ENCODE measurements around the gene DIRAS1. TPM values are rescaled to one million over a fixed set of nuclear protein-coding genes. Genes with fewer than 3 reads are reported as not detected.

Gene DIRAS1
- total RNA-seq, 1 donor from 2014 or later: 1.6 TPM

DNA sequence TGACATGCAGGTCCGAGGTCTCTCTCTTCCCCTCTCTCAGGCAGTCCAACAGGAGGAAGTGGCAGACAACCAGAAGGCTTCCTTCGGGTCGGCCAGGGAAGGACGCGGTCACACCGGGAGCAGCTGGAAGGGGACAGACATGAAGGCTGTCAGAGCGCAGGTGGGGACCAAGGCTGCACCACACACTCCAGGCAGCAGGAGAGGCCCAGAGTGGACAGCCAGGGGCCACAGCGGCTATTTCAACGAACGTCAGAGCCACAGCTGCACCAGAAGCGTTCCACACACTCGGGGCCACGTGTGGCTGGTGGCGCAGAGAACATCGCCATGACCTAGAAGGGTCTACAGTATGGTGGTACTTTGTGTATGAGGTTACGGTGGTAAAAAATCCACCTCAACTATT, 34.6 kb upstream of the DIRAS1 start:
- H3K4me1 ChIP-seq (ENCODE audit: control insufficient read depth in 3 of 3, insufficient read depth in 3 of 3, low read length in 3 of 3): no peaks in the 10 kb centered on the region
- no peaks in the 10 kb centered on the region for H3K27me3 ChIP-seq (ENCODE audit: control insufficient read depth in 3 of 3, insufficient read depth in 3 of 3, low read length in 3 of 3)
- no peaks in the 10 kb centered on the region for H3K9me3 ChIP-seq (ENCODE audit: control insufficient read depth in 3 of 3, low read length in 3 of 3)
- H3K9ac ChIP-seq (ENCODE audit: low read depth in 1 of 3, low read length in 3 of 3): no peak overlapping the region
- H3K36me3 ChIP-seq (ENCODE audit: control insufficient read depth in 3 of 3, insufficient read depth in 3 of 3, low read length in 3 of 3): peaks cover 31 to 56% (median 36%) of the 10 kb centered on the region in 3 donors
- H3K27ac ChIP-seq (ENCODE audit: low read depth, low read length): no peak overlapping the region
- H3K4me3 ChIP-seq (ENCODE audit: low read length in 3 of 3): no peak overlapping the region

DNA sequence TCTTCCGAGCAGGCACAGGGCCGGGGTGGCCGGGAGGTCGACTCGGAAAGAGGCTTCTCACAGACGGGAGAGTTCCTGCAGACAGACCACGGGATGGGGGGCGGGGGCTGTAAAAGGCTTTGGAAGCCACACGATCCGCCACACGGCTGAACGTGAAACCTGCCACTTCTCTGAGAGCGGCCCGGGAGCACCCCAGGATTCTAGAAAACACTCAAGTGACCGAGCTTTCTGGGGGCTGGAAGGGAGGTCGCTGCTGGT, 34.2 kb upstream of the DIRAS1 start:
- Histone ChIP-seq H3K4me3 (ENCODE audit: low read length in 3 of 3) (no peak overlapping the region), H3K9ac (ENCODE audit: low read depth in 1 of 3, low read length in 3 of 3) (no peak overlapping the region), H3K27me3 (ENCODE audit: control insufficient read depth in 3 of 3, insufficient read depth in 3 of 3, low read length in 3 of 3) (no peaks in the 10 kb centered on the region), H3K36me3 (ENCODE audit: control insufficient read depth in 3 of 3, insufficient read depth in 3 of 3, low read length in 3 of 3) (peaks cover 27 to 51% (median 32%) of the 10 kb centered on the region in 3 donors), H3K4me1 (ENCODE audit: control insufficient read depth in 3 of 3, insufficient read depth in 3 of 3, low read length in 3 of 3) (no peaks in the 10 kb centered on the region), H3K27ac (ENCODE audit: low read depth, low read length) (no peak overlapping the region), H3K9me3 (ENCODE audit: control insufficient read depth in 3 of 3, low read length in 3 of 3) (no peaks in the 10 kb centered on the region)

DNA sequence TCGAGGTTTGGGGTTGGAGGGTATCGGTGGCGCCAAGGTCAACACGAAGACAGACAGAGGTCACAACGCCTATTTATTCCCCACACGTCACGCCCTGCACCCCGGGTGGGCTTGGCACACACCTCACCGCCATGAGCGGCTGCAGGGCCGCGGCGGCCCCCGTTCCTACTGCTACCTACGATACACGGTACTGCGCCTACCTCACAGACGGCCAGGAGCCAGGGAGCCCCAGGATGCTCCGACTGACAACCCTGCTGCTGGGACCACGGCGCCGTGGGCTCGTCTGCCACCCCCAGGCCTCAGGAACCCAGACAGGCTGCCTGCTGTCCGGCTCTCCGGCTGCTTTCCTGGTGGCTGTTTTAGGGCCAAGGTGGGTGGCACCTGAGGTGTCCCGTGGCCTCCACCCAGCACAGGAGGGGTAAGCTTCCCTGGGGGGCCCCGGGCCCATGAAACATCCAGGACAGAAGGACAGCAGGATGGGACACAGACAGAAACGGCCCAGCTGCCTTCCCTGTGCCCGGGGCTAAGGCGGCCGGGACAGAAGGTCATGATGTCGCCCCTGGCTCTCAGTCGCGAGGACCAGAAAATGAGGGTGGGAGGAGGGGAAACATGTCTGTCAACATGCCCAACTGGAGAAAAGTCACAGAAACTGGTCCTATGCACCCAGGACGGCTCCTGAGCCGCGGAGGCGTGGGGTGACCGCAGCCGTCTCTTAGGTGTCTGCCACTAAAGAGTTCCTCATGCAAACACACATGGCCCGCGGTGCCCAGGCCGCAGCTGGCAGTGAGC, 33.7 kb upstream of the DIRAS1 start:
- no peak overlapping the region for H3K4me3 ChIP-seq (ENCODE audit: low read length in 3 of 3)
- no peak overlapping the region for H3K27ac ChIP-seq (ENCODE audit: low read depth, low read length)
- no peak overlapping the region for H3K9ac ChIP-seq (ENCODE audit: low read depth in 1 of 3, low read length in 3 of 3)
- H3K27me3 ChIP-seq (ENCODE audit: control insufficient read depth in 3 of 3, insufficient read depth in 3 of 3, low read length in 3 of 3): no peaks in the 10 kb centered on the region
- peaks cover 25 to 51% (median 32%) of the 10 kb centered on the region in 3 donors for H3K36me3 ChIP-seq (ENCODE audit: control insufficient read depth in 3 of 3, insufficient read depth in 3 of 3, low read length in 3 of 3)
- H3K9me3 ChIP-seq (ENCODE audit: control insufficient read depth in 3 of 3, low read length in 3 of 3): no peaks in the 10 kb centered on the region
- H3K4me1 ChIP-seq (ENCODE audit: control insufficient read depth in 3 of 3, insufficient read depth in 3 of 3, low read length in 3 of 3): no peaks in the 10 kb centered on the region

DNA sequence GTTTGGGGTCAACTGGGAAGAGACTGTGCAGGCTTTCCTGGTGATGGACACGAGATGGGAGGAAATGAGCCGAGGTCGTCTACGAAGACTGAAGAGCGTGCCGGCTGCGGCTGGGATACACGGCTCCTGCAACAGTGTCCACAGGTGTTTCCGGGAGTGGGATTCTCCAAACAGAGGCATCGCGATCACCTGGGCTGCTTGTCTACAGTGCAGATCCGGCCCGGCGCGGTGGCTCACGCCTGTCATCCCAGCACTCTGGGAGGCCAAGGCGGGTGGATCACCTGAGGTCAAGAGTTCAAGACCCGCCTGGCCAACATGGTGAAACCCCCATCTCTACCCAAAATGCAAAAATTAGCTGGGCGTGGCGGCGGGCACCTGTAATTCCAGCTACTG, 30.3 kb upstream of the DIRAS1 start:
- Histone ChIP-seq H3K9me3 (ENCODE audit: control insufficient read depth in 3 of 3, low read length in 3 of 3) (no peaks in the 10 kb centered on the region), H3K27me3 (ENCODE audit: control insufficient read depth in 3 of 3, insufficient read depth in 3 of 3, low read length in 3 of 3) (no peaks in the 10 kb centered on the region), H3K9ac (ENCODE audit: low read depth in 1 of 3, low read length in 3 of 3) (no peak overlapping the region), H3K36me3 (ENCODE audit: control insufficient read depth in 3 of 3, insufficient read depth in 3 of 3, low read length in 3 of 3) (peaks cover 15 to 27% (median 16%) of the 10 kb centered on the region in 3 donors), H3K4me3 (ENCODE audit: low read length in 3 of 3) (no peak overlapping the region), H3K27ac (ENCODE audit: low read depth, low read length) (no peak overlapping the region), H3K4me1 (ENCODE audit: control insufficient read depth in 3 of 3, insufficient read depth in 3 of 3, low read length in 3 of 3) (peaks cover 0 to 3% (median 0%) of the 10 kb centered on the region in 3 donors)

DNA sequence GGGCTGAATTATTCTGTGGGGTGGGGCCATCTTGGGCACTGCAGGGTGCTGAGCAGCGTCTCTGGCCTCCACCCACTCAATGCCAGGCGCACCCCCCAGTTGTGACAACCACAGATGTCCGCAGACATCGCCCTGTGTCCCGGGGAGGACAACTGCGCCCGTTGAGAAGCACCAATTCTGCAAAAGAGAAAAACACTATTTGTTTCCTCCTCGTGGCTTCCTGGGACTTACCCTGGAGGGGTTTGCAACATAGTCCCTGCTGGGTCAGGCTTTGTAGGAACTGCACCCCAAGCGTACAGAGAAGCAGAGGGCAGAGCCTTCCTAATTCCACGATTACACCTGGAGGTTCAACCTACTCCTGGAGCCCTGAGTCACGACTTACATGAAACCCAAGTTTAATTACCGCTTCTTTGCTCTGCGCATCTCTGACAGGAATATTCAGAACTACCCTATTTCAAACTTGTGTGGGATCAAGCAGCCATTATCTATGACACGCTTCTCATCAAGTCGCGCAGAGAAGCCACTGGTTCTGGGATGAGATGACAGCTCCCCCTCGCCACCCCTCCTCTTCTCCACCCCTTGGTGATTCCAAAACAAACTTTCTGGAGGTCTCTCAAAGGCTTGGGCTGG, 29.8 kb upstream of the DIRAS1 start:
- H3K4me3 ChIP-seq (ENCODE audit: low read length in 3 of 3): no peak overlapping the region
- H3K27ac ChIP-seq (ENCODE audit: low read depth, low read length): no peak overlapping the region
- H3K9ac ChIP-seq (ENCODE audit: low read depth in 1 of 3, low read length in 3 of 3): peak overlapping the region in 1 of 3 donors; percentile 25
- no peaks in the 10 kb centered on the region for H3K9me3 ChIP-seq (ENCODE audit: control insufficient read depth in 3 of 3, low read length in 3 of 3)
- peaks cover 0 to 3% (median 0%) of the 10 kb centered on the region in 3 donors for H3K4me1 ChIP-seq (ENCODE audit: control insufficient read depth in 3 of 3, insufficient read depth in 3 of 3, low read length in 3 of 3)
- peaks cover 15 to 27% (median 16%) of the 10 kb centered on the region in 3 donors for H3K36me3 ChIP-seq (ENCODE audit: control insufficient read depth in 3 of 3, insufficient read depth in 3 of 3, low read length in 3 of 3)
- H3K27me3 ChIP-seq (ENCODE audit: control insufficient read depth in 3 of 3, insufficient read depth in 3 of 3, low read length in 3 of 3): peaks cover 0 to 2% (median 0%) of the 10 kb centered on the region in 3 donors

DNA sequence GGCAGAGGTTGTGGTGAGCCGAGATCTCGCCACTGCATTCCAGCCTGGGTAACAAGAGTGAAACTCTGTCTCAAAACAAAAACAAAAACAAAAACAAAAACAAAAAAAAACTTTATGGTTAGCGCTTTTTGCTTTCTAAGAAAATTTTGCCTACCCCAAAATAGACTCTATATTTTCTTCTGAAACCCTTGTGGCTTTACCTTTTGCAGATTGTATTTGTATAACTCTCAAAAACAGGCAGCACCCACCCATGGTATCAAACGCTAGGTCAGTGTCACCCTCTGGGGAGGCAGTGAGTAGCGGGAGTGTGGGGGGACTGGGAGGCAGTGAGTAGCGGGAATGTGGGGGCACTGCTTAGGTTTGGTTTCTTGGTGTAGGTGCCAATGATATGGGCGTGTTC, 26.2 kb upstream of the DIRAS1 start:
- no peak overlapping the region for H3K27ac ChIP-seq (ENCODE audit: low read depth, low read length)
- H3K9ac ChIP-seq (ENCODE audit: low read depth in 1 of 3, low read length in 3 of 3): no peak overlapping the region
- no peaks in the 10 kb centered on the region for H3K9me3 ChIP-seq (ENCODE audit: control insufficient read depth in 3 of 3, low read length in 3 of 3)
- H3K27me3 ChIP-seq (ENCODE audit: control insufficient read depth in 3 of 3, insufficient read depth in 3 of 3, low read length in 3 of 3): peaks cover 0 to 2% (median 0%) of the 10 kb centered on the region in 3 donors
- H3K4me3 ChIP-seq (ENCODE audit: low read length in 3 of 3): no peak overlapping the region
- no peaks in the 10 kb centered on the region for H3K36me3 ChIP-seq (ENCODE audit: control insufficient read depth in 3 of 3, insufficient read depth in 3 of 3, low read length in 3 of 3)
- H3K4me1 ChIP-seq (ENCODE audit: control insufficient read depth in 3 of 3, insufficient read depth in 3 of 3, low read length in 3 of 3): peaks cover 0 to 3% (median 0%) of the 10 kb centered on the region in 3 donors

DNA sequence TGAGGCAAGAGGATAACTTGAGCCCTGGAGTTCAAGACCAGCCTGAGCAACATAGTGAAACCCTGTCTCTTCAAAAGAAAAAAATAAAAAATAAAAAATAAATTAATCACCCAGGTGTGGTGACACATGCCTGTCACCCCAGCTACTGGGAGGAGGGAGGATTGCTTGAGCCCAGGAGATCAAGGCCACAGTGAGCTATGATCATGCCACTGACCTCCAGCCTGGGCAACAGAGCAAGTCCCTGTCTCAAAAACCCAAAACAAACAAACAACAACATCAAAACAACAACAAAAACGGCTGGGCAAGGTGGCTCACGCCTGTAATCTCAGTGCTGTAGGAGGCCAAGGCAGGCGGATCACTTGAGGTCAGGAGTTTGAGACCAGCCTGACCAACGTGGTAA, 22.9 kb upstream of the DIRAS1 start:
- Histone ChIP-seq H3K4me3 (ENCODE audit: low read length in 3 of 3) (no peak overlapping the region), H3K36me3 (ENCODE audit: control insufficient read depth in 3 of 3, insufficient read depth in 3 of 3, low read length in 3 of 3) (no peaks in the 10 kb centered on the region), H3K27ac (ENCODE audit: low read depth, low read length) (no peak overlapping the region), H3K4me1 (ENCODE audit: control insufficient read depth in 3 of 3, insufficient read depth in 3 of 3, low read length in 3 of 3) (peaks cover 4 to 6% (median 5%) of the 10 kb centered on the region in 3 donors), H3K9me3 (ENCODE audit: control insufficient read depth in 3 of 3, low read length in 3 of 3) (no peaks in the 10 kb centered on the region), H3K9ac (ENCODE audit: low read depth in 1 of 3, low read length in 3 of 3) (no peak overlapping the region), H3K27me3 (ENCODE audit: control insufficient read depth in 3 of 3, insufficient read depth in 3 of 3, low read length in 3 of 3) (peaks cover 0 to 2% (median 0%) of the 10 kb centered on the region in 3 donors)

DNA sequence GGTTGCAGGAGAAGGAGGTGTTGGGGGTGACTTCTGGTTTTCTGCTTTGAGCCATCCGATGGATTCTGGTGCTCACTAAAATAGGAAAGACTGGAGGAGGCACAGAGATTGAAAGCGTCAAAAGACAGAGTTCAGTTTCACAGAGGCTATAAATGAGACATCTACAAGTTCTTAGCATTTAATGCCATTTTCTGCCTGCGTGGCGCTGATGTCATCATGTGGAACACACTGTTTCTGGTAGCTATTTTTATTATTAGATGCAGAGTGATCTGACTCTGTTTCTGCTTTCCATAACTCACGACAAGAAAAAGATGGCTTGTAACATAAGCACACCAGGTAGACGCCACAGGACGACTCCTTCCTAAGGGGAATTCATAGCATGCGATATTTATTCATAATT, 21.9 kb upstream of the DIRAS1 start:
- Histone ChIP-seq H3K9ac (ENCODE audit: low read depth in 1 of 3, low read length in 3 of 3) (no peak overlapping the region), H3K36me3 (ENCODE audit: control insufficient read depth in 3 of 3, insufficient read depth in 3 of 3, low read length in 3 of 3) (no peaks in the 10 kb centered on the region), H3K9me3 (ENCODE audit: control insufficient read depth in 3 of 3, low read length in 3 of 3) (no peaks in the 10 kb centered on the region), H3K4me3 (ENCODE audit: low read length in 3 of 3) (no peak overlapping the region), H3K4me1 (ENCODE audit: control insufficient read depth in 3 of 3, insufficient read depth in 3 of 3, low read length in 3 of 3) (peaks cover 8 to 11% (median 8%) of the 10 kb centered on the region in 3 donors), H3K27me3 (ENCODE audit: control insufficient read depth in 3 of 3, insufficient read depth in 3 of 3, low read length in 3 of 3) (peaks cover 0 to 2% (median 0%) of the 10 kb centered on the region in 3 donors), H3K27ac (ENCODE audit: low read depth, low read length) (no peak overlapping the region)

DNA sequence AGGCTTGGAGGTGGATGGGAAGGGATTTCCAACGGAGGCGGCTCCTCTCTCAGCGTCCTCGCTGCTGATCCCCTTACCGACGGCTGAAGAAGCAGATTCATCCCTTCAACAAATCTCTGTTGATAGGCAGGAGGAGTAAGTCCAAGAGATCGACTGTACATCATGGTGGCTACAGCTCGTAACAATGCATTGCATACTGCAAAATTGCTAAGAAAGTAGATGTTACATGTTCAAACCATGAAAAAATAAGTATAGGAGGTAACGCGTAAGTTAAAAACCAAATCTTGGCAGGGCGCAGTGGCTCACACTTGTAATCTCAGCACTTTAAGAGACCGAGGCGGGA, 19.1 kb upstream of the DIRAS1 start:
- peaks cover 19% of the 10 kb centered on the region in 3 donors for H3K36me3 ChIP-seq (ENCODE audit: control insufficient read depth in 3 of 3, insufficient read depth in 3 of 3, low read length in 3 of 3)
- no peak overlapping the region for H3K27ac ChIP-seq (ENCODE audit: low read depth, low read length)
- H3K4me1 ChIP-seq (ENCODE audit: control insufficient read depth in 3 of 3, insufficient read depth in 3 of 3, low read length in 3 of 3): peaks cover 8 to 12% (median 9%) of the 10 kb centered on the region in 3 donors
- H3K27me3 ChIP-seq (ENCODE audit: control insufficient read depth in 3 of 3, insufficient read depth in 3 of 3, low read length in 3 of 3): no peaks in the 10 kb centered on the region
- no peak overlapping the region for H3K9ac ChIP-seq (ENCODE audit: low read depth in 1 of 3, low read length in 3 of 3)
- no peak overlapping the region for H3K4me3 ChIP-seq (ENCODE audit: low read length in 3 of 3)
- peaks cover 0 to 5% (median 0%) of the 10 kb centered on the region in 3 donors for H3K9me3 ChIP-seq (ENCODE audit: control insufficient read depth in 3 of 3, low read length in 3 of 3)

DNA sequence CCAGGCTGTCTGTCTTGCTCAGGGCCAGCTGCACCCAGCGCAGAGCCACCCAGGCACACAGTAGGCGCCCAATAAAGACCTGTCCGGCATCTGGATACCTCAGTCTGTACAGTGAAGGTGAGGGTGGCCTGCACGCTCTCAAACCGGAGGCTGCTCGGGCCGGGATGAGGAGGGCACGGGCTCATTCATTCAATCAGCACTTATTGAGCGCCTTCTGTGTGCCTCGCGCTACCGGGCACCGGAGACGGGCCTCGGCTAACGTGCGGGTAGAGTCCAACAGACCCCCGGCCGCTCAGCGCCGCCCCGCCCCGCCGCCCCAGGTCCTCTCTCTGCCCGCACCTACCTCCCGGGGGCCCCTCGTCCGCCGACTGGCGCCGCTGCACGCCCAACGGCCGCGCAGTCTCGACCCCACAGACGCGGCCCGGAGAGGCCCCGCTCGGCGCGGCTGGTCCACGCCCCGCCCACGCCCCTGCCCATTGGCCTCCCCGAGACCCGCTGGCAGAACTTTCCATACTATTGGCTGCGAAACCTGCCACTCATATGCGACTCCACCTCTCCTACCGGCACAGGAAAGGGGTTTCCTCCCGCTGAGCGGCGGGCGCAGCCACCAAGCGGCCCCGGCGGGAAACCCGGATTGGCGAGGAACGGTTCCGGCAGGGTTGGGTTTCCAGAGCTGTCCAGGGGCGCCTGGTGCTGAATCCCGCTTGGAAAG, 18.6 kb upstream of the DIRAS1 start, which contains the start of gene SLC39A3:
SLC39A3 (minus strand) TSS at position 416 of the 712 bp plus-strand sequence. CDS start 2,760 bp downstream, outside the sequence.
- peaks cover 8 to 12% (median 9%) of the 10 kb centered on the region in 3 donors for H3K4me1 ChIP-seq (ENCODE audit: control insufficient read depth in 3 of 3, insufficient read depth in 3 of 3, low read length in 3 of 3)
- H3K9ac ChIP-seq (ENCODE audit: low read depth in 1 of 3, low read length in 3 of 3): peak within 1 kb of the TSS; percentile 79 to 90 (median 83)
- H3K9me3 ChIP-seq (ENCODE audit: control insufficient read depth in 3 of 3, low read length in 3 of 3): peaks cover 0 to 5% (median 0%) of the 10 kb centered on the region in 3 donors
- H3K27me3 ChIP-seq (ENCODE audit: control insufficient read depth in 3 of 3, insufficient read depth in 3 of 3, low read length in 3 of 3): no peaks in the 10 kb centered on the region
- H3K27ac ChIP-seq (ENCODE audit: low read depth, low read length): no peak within 1 kb of the TSS
- H3K4me3 ChIP-seq (ENCODE audit: low read length in 3 of 3): peak within 1 kb of the TSS; percentile 87 to 92 (median 92)
- peaks cover 23 to 24% (median 24%) of the 10 kb centered on the region in 3 donors for H3K36me3 ChIP-seq (ENCODE audit: control insufficient read depth in 3 of 3, insufficient read depth in 3 of 3, low read length in 3 of 3)
